Measurements from ENCODE around the gene LYPD3.

LYPD3 gene

GRCh38 chr19:43485951-43486350 lies 20.5 kb upstream of the LYPD3 start:
- DNase-seq = peak; percentile 37 to 49

GRCh38 chr19:43483281-43483680 lies 17.9 kb upstream of the LYPD3 start:
- DNase-seq = no peak

GRCh38 chr19:43482193-43482592 lies 16.8 kb upstream of the LYPD3 start:
- no peak for DNase-seq

- DNase-seq = no peak
Measured at GRCh38 chr19:43481701-43482100, 16.3 kb upstream of the LYPD3 start.

GRCh38 chr19:43480574-43480973 lies 15.2 kb upstream of the LYPD3 start:
- no peak for DNase-seq

GRCh38 chr19:43479961-43480561 lies 14.7 kb upstream of the LYPD3 start:
- DNase-seq = no peak

GRCh38 chr19:43479226-43479625 lies 13.8 kb upstream of the LYPD3 start:
- DNase-seq = no peak

GRCh38 chr19:43478323-43478722 lies 12.9 kb upstream of the LYPD3 start:
- no peak for DNase-seq

- no peak for DNase-seq
Measured at GRCh38 chr19:43476606-43477005, 11.2 kb upstream of the LYPD3 start.

- DNase-seq = peak; percentile 94 to 96
Measured at GRCh38 chr19:43474986-43475705, 9.7 kb upstream of the LYPD3 start.

GRCh38 chr19:43474487-43474886 lies 9.1 kb upstream of the LYPD3 start:
- DNase-seq = no peak

GRCh38 chr19:43471091-43471490 lies 5.7 kb upstream of the LYPD3 start:
- DNase-seq = no peak

- DNase-seq = no peak
Measured at GRCh38 chr19:43470288-43470687, 4.9 kb upstream of the LYPD3 start.

GRCh38 chr19:43469160-43469480 lies 3.7 kb upstream of the LYPD3 start:
- peak; percentile 32 to 40 for DNase-seq

GRCh38 chr19:43468354-43469159 lies 3.1 kb upstream of the LYPD3 start:
- no peak for DNase-seq

GRCh38 chr19:43467730-43468129 lies 2.3 kb upstream of the LYPD3 start:
- peak; percentile 18 to 38 for DNase-seq

- DNase-seq = no peak
Measured at GRCh38 chr19:43467276-43467675, 1.9 kb upstream of the LYPD3 start.

GRCh38 chr19:43466793-43467192 lies 1.4 kb upstream of the LYPD3 start:
- no peak for DNase-seq

- DNase-seq = no peak
Measured at GRCh38 chr19:43464134-43464775, 1.2 kb downstream of the LYPD3 start.

- DNase-seq = peak; percentile 95
Measured at GRCh38 chr19:43463381-43464133, 1.9 kb downstream of the LYPD3 start.

GRCh38 chr19:43462785-43463380 lies 2.5 kb downstream of the LYPD3 start:
- DNase-seq = no peak

GRCh38 chr19:43462383-43462782 lies 3.0 kb downstream of the LYPD3 start:
- DNase-seq = no peak
